HG02981 (cell line): ENCODE measurements around the gene STAT5B.
"Not testable (repeated sequence)": the region's sequence is repeated elsewhere in the genome, so short reads cannot be mapped to it uniquely, and the experiment has no call there.

ENCODE experiments used
- ATAC-seq: cut with Tn5 transposase; IDR thresholded peaks from one replicate; pipeline ENCODE4 v1.9.1; 2021; ENCODE audit warnings: mild to moderate bottlenecking, moderate library complexity; ENCODE audit not compliant: unreplicated experiment

The STAT5B gene

GRCh38 chr17:42306385-42306667 lies 30.1 kb upstream of the STAT5B start:
- ATAC-seq, result no peak

- ATAC-seq, result no peak
Measured at GRCh38 chr17:42305543-42306384, 29.6 kb upstream of the STAT5B start.

GRCh38 chr17:42305031-42305330 lies 28.8 kb upstream of the STAT5B start:
- not testable (repeated sequence) for ATAC-seq

- ATAC-seq, result no peak
Measured at GRCh38 chr17:42304187-42305030, 28.2 kb upstream of the STAT5B start.

DNA sequence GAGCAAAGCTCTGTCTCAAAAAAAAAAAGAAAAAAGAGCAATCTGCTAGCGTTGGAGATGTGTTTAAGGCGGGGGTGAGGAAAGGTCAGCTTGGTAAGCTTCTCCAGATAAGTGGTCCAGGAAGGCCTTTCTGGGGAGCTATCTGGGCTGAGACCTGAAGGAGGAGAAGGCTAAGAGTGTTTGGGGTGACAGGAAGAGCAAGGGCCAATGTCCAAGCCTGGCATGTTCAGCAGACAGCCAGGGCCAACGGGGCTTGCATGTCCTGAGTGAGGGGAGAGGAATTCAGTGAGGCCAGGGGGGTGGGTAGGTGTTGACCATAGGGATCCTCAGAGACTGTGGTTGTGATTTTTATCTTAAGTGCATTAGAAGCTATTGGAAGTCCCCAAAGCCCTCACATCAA lies 27.5 kb upstream of the STAT5B start:
- no peak for ATAC-seq

DNA sequence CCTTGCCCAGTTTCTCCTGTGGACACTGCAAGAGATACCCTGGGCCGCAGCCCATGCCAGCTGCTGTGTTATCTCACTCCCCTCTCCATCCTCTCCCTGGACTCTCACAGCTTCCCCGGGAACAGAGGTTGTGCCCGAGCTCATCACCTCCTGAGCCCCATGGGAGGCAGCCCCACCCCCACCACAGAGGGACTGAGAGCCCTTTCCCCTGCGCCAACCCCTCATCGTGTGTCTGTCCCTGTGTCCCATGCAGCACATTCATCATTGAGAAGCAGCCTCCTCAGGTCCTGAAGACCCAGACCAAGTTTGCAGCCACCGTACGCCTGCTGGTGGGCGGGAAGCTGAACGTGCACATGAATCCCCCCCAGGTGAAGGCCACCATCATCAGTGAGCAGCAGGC lies 24.8 kb upstream of the STAT5B start:
- ATAC-seq, result no peak

DNA sequence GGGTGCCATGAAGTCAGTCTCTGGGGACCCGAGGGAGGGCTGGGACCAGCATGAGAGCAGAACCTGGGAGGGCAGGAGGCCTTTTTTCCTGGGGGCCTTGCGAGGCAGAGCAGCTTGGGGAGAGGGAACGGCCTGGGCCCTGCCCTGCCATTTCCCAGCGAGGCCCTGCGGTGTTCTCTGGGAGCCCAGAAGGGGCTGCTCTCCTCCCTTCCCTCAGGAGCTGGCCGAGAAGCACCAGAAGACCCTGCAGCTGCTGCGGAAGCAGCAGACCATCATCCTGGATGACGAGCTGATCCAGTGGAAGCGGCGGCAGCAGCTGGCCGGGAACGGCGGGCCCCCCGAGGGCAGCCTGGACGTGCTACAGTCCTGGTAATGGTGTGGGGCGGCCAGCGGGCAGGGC lies 23.7 kb upstream of the STAT5B start:
- ATAC-seq, result not testable (repeated sequence)

DNA sequence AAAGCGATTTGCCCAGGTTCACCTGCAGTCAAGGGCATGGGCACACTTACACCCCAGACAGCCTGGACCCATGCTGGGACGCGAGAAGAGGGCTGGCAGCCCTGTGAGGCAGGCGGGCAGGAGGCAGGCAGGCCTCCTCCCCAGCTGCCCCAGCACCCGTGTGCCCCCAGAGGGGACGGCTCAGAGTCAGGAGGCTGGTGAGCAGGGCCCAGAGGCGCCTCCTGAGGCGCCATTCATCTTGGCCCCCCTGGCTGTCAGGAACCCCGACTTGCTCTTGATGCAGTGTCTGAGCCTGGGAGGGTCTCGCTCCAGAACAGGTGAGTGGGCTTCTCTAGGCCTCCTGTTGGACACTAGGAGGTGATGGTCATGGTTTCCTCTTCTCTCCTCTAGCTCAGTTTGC lies 23.2 kb upstream of the STAT5B start:
- ATAC-seq, result not testable (repeated sequence)

DNA sequence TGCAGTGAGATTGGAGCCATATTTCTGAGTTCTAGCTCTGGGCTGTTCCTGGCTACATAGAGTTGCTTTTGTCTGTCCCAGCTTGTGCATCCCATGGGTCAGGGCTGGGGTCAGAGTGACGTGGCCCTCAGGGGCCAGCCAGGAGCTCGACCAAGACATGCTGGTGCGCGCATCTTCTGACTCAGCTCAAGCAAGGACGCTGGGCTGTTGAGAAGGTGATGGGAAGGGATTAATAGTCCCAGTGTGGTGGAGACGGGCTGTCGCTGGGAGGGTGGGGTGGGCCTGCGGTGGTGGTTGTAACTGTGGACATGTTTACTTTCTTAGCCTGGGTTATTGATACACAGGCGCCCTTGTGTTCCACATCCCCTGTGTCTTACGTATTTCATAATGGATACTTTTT lies 21.6 kb upstream of the STAT5B start:
- ATAC-seq, result not testable (repeated sequence)

GRCh38 chr17:42296012-42296411 lies 19.8 kb upstream of the STAT5B start:
- no peak for ATAC-seq

DNA sequence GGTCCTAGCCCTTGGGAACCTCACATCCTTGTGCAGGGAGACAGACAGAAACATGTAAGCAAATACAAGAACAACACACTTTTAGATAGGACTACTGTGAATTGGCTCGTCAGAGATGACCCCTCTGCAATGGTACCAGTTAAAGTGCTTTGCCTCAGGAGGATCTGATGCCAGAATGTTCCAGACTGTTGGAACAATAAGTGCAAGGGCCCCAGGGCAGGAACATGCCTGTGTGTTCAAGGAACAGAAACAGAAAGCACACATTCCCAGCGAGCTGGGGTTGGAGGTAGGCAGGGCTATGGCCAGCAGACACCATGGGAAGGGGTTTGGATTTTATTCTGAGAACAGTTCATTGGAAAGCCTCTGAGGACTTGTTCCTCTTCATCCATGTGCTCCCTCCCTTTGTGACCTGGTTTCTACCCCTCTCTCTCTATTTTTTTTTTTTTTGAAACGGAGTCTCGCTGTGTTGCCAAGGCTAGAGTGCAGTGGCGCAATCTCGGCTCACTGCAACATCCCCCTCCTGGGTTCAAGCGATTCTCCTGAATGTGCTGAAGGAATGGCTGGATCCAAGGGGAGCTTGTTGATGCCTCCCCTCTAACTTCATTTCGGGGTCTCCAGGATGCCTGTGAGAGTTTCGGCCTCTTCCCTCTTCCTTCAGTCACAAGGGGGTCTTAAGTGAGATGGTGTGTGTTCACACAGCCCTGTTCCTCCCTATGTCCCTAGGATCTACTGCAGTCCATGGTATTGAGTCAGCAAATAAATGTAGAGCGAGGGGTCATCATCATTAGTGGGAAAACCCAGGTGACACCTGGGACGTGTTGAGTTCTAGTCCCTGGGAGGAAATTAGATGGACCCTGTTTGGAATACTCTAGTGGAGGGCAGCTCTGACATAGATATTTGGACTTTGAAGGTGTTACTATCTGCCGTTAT lies 18.5 kb upstream of the STAT5B start:
- ATAC-seq, result no peak

DNA sequence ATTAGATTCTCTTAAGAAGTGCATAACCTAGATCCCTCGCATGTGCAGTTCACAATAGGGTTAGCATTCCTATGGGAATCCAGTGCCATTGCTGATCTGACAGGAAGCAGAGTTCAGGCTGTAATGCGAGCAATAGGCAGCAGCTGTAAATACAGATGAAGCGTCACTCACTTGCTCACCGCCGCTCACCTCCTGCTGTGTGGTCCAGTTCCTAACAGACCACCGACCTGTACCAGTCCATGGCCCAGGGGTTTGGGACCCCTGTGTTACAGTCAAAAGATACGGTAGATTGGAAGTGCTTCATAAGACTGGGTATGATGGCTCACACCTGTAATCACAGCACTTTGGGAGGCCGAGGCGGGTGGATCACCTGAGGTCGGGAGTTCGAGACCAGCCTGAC lies 14.9 kb upstream of the STAT5B start:
- no peak for ATAC-seq

GRCh38 chr17:42290577-42290976 lies 14.4 kb upstream of the STAT5B start:
- ATAC-seq, result no peak

DNA sequence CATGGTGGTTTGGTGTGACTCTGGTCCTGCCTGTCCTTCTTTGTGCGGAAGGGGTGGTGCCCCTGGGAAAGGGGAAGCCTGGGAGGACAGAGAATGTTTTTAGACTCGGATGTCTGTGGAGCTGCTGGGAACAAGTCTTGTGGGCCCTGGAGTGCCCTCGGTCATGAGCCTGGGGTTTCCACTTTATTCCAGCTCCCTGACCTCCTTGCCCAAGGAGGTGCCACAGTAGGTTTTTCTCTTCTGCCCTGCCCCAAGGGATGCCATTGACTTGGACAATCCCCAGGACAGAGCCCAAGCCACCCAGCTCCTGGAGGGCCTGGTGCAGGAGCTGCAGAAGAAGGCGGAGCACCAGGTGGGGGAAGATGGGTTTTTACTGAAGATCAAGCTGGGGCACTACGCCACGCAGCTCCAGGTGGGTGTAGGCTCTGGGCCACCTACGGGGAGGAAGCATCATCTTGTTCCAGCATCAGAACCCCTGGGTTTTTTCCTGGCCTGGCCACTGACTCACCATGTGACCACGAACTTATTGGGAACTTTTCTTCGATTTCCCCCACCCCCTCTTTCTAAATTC lies 13.5 kb upstream of the STAT5B start:
- ATAC-seq, result no peak

DNA sequence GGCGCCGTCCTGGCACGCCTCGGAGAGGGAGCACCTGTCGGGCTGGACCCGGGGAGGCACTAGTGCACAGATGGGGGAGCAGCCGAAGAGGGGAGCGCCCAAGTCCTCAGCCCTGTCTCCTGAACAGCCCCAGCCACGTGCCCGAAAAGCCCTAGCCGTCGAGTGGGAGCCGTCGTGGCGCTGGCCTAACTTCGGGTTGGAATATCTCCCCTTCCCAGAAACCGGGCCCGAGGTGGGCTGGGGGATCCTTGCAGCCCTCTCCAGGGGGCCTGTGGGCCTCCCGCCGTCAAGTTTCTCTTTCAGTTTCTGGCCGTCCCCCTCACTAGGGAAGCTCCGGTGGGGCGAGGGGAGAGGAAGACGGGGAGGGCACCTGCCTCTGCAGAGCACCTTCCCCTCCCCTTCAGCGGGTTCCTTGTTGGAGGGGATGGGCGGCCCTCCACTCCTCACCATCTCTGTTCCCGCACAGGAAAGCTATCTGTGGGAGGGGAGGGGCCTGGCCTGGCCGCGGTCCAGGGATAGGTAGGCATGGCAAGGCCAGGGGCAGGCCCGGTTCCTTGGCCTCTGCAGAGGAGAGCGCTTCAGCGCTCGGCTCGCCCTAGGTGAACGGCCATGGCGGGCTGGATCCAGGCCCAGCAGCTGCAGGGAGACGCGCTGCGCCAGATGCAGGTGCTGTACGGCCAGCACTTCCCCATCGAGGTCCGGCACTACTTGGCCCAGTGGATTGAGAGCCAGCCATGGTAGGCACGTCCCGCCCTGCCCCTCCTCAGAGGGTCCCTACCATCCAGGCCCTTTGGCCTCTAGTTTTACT lies 12.8 kb upstream of the STAT5B start:
- peak; percentile 21 for ATAC-seq

DNA sequence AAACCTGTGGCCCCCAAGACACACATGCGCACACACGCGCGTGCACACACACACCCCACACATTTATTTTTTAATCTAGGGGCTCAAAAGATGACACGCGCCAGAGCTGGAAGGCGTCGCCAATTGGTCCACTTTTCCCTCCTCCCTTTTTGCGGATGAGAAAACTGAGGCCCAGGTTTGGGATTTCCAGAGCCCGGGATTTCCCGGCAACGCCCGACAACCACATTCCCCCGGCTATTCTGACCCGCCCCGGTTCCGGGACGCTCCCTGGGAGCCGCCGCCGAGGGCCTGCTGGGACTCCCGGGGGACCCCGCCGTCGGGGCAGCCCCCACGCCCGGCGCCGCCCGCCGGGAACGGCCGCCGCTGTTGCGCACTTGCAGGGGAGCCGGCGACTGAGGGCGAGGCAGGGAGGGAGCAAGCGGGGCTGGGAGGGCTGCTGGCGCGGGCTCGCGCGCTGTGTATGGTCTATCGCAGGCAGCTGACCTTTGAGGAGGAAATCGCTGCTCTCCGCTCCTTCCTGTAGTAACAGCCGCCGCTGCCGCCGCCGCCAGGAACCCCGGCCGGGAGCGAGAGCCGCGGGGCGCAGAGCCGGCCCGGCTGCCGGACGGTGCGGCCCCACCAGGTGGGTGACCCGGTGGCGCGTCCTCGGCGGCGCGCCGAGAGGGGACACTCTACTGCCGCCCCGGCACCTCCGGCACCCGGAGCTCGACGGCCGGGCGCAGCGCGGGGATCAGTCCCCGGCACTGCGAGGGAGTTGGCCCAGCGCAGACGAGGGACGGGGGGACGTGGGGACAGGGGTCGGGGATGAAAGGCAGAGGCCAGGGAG lies 12.0 kb upstream of the STAT5B start, which contains the start of gene STAT5A:
STAT5A (plus strand) TSS at position 522 of the 826 bp plus-strand sequence. CDS start 914 bp downstream, outside the sequence.
- peak; percentile 61 for ATAC-seq

GRCh38 chr17:42287305-42287976 lies 11.2 kb upstream of the STAT5B start:
- no peak for ATAC-seq

- ATAC-seq, result no peak
Measured at GRCh38 chr17:42286411-42287221, 10.4 kb upstream of the STAT5B start.
